Measurements from ENCODE around the gene HSPA9.

GRCh38 chr5:138580777-138581176 lies 5.6 kb upstream of the HSPA9 start:
- TF ChIP-seq, protein P1, sequence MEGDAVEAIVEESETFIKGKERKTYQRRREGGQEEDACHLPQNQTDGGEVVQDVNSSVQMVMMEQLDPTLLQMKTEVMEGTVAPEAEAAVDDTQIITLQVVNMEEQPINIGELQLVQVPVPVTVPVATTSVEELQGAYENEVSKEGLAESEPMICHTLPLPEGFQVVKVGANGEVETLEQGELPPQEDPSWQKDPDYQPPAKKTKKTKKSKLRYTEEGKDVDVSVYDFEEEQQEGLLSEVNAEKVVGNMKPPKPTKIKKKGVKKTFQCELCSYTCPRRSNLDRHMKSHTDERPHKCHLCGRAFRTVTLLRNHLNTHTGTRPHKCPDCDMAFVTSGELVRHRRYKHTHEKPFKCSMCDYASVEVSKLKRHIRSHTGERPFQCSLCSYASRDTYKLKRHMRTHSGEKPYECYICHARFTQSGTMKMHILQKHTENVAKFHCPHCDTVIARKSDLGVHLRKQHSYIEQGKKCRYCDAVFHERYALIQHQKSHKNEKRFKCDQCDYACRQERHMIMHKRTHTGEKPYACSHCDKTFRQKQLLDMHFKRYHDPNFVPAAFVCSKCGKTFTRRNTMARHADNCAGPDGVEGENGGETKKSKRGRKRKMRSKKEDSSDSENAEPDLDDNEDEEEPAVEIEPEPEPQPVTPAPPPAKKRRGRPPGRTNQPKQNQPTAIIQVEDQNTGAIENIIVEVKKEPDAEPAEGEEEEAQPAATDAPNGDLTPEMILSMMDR (IDR thresholded peaks at IDR 0.05): no peak
- TF ChIP-seq POLR2A (IDR thresholded peaks at IDR 0.05; ENCODE audit: low read depth) (no peak), POLR2AphosphoS5 (IDR thresholded peaks at IDR 0.05) (no peak)
